NCI-H128 (cell line): Measurements from ENCODE around the gene CBX5.
"Not testable (repeated sequence)": the region's sequence is repeated elsewhere in the genome, so short reads cannot be mapped to it uniquely, and the experiment has no call there.

Experiments used
- DNase-seq: peaks from one replicate; lab custom pipeline; 2025; ENCODE audit not compliant: unreplicated experiment; lab: John Stamatoyannopoulos, UW

Gene CBX5

DNA sequence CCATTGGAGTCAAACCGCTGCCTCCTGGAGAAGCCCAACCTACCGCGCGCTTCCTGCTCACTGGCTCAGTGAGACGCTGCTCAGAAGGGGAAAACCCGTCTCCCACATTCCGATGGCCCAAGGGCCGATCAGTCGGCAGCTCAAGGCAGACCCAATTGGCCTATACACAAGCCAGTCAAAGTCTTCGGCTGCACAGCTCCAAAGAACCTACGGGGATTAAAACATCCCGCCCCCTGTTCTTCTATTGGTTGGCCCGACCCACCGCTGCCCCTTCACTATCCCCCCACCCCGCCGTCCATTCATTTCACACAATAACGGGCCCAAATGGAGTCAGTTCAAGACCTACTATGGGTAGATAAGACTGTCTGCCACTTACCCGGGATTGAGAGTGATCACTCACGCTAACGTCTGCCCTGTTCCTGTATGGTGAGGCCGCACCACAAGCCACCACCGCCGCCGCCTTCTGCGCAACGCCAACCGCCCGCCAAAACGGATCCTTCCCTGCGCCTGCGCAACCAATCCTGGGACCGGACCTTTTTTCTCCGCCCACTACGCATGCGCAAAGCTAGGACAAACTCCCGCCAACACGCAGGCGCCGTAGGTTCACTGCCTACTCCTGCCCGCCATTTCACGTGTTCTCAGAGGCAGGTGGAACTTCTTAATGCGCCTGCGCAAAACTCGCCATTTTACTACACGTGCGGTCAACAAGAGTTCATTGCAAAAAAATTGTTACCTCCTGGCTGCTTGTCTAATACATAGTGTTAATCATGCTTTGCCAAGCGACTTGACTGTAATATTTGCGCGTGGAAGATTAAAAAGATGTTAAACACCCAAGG is at the start of gene CBX5:
Gene CBX5, minus strand, starts transcription at position 491 of the 836 bp plus-strand sequence. CDS start 22,472 bp downstream, outside the sequence.
- DNase-seq = peak; percentile 99

DNA sequence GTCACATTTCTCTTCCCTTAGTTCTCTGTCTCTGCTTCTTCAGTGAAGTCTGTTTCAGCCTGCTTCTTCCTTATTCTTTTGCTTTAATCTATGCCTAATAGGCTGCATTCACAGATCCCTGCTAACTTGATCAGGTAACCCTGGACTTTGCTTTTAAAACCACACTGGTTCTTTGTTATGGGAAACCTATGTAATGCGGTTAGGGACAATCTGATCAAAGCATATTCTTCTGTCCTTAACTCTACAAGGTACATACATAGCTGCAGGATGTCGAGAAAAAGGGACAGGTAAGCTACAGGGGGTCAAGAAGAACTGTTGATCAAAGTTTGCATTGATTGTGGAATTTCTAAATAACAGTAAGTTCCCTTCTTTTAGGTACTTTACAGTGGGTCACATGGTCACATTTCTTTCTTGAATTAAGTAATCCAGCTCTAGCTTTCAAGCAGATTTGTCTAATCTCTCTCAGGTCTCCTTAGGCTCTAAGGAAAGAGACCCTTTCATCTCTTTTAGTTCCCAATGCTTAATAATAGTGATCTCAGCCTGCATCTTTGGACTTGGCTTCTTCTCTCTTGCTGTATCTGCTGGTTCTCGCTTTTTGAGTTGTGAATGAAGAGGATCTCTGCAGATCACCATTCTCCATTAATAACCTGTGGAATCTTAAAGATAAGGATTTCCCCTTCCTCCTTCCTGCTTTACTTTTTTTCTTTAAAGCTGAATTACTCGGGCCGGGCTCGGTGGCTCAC is 48.8 kb upstream of the CBX5 start:
- no peak for DNase-seq

DNA sequence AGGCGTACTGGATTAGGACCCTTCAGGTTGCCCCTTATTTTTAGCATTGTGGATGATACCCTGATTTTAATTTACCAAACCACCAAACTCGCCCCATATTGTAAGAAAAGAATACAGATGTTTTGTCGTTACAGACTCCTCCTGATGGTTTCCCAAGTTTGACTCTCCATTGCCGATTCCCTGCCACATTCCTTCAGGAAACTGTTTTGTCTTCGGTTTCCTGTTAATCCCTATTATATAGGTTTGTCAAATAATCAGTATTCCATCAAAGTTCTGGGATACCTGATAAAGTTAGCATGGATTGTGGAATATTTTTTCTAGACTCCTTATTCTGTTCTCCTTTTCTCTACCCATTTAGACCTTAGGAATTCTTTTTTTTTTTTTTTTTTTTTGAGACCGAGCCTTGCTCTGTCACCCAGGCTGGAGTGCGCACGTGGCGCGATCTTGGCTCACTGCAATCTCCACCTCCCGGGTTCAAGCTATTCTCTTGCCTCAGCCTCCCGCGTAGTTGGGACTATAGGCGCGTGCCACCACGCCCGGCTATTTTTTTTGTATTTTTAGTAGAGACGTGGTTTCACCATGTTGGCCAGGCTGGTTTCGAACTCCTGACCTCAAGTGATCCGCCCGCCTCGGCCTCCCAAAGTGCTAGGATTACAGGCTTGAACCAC is 45.7 kb upstream of the CBX5 start:
- DNase-seq = not testable (repeated sequence)

DNA sequence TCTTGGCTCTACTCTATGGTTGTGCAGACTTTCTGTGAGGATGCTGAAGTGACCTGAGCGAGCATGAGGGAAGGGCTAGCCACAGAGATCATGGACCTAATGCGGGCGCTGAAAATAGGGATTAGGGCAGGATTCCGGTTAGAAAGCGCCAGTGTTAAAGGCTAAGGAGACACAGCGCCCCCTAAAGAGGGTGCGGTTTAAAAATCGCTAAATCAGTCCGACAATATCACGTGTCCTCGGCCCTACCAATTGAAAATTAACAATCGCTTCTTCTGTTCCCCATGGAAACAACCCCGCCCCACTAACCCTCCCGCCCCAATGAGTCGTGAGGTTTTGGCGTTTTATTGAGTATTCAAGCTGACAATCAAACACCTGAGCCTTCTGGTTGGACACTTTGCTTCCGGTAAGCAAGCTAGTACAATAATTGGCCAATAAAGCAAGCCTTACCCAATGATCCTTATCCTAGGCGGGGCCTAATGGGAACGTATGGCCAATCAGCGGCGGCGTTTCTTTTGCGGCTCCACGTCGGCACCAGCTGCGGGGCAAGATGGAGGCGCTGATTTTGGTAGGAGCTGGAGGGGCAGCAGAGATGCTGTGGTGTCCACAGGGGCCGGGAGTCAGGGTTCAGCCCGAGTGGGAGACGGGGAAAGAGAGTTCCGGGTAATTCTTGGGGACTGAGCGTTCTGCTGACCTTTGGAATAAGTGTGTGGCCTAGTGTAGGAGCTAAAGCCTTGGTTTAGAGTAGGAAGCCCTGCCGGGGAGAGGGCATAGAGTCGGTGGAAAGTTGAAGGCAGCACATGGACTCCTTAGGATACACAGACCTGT is 44.9 kb upstream of the CBX5 start, which contains the start of gene COPZ1:
Gene COPZ1, plus strand, starts transcription at position 515 of the 825 bp plus-strand sequence. Its CDS starts 33 bp downstream, at position 548.
- peak; percentile 97 for DNase-seq

DNA sequence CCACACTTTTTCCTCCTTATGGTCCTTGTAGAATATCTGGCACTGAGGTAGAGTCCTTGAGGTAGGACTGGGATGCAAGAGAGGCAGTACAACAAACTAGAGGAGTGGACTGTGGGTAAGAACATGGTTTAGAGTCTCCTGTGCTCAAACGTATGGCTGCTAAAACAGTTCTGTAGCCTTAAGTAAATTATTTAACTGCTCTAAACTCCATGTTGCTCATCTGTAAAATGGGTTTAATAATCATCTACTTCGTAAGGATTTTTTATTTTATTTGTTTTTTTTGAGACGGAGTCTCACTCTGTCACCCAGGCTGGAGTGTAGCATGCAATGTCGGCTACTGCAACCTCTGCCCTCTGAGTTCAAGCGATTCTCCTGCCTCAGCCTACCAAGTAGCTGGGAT is 41.4 kb upstream of the CBX5 start:
- no peak for DNase-seq

DNA sequence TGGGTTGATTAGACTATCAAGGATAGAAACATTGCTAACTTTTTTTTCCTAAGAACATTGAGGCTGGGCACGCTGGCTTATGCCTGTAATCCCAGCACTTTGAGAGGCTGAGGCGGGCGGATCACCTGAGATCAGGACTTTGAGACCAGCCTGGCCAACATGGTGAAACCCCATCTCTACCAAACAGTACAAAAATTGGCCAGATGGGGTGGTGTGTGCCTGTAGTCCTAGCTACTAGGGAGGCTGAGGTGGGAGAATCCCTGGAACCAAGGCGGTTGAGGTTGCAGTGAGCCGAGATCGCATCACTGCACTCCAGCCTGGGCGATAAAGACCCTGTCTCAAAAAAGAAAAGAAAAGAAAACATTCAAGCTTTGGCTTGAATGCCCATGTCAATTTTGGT is 32.4 kb upstream of the CBX5 start:
- DNase-seq = not testable (repeated sequence)

DNA sequence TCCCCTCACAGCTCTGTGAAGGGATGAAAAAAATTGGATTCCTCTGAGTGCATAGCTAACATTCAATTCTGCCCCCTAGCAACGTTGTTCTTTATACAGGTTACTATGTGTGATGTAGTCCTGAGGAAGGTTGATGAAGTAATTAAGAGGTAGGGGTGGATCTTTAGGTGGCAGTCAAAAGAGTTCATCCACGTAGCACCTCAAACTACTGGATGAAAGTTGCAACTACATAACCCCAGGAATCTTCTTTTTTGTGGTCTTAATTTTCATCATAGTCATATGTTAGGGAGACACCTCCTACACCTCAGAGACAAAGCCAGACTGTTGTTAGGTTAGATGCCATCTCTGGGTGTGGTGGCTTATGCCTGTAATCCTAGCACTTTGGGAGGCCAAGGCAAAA is 31.1 kb upstream of the CBX5 start:
- DNase-seq = no peak

DNA sequence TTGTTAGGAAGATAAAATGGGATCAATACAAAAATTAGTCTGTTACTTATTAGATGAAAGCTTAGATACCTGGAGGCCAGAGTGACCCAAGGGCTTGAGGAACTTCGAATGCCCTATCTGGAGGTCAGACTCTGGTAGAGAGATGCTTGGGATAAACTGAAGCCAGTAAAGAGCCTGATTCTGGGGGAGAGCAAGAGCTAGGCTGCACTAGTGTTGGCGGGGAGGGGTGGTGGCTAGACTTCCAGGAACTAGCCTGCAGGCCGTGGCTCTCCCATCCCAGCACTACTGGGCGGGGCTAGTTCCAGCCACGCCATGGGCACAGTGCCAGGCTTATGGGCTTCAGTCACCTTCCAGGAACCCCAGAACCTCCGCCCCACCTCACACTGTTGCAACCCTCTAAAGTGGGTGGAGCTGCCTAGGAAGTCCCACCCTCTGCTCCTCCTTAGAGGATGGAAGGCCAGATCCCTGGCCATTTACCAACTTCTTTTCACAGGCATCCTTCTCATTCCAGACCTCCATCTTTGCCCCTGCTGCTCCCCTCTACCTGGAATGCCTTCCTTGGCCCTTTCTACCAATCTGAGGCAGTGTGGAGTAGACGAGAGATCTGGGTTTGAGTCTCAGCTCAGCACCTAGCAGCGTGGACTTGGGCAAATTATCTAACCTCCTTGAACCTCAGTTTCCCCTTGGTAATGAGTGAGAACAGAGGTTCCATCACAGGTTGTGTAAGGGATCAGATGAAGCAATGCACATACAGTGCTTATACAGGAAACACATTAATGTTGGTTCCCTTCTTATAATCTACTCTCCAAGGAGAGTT is 27.2 kb upstream of the CBX5 start:
- DNase-seq = no peak

DNA sequence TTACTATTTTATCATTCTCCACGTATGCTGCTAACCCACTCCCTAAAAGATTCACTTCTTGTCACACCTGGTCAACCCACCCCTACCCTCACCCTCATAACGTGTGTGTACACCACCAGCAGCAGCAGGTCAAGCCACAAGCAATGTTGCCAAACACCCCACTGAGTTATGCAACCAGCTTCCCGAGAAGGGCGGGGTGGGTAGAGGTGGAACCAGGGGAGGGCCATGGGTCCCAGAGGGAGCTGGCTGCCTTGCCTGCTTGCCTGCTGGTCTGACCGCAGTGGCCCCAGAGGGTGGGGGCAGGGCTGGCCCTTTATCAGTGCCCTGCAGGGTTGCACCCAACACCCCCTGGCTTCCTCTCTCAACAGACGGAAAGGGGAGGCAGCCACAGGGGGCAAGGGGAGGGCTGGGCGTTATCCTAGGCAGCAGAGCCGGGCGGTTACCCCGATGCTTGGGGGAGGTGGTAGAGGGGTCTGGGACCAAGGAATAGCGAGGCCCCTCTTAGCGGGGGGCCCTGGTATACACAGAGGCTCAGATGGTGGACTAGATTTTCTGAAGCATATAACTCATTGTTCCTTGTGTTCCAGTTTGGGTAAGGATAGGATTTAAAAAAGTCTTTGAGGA is 24.4 kb upstream of the CBX5 start:
- DNase-seq = no peak

DNA sequence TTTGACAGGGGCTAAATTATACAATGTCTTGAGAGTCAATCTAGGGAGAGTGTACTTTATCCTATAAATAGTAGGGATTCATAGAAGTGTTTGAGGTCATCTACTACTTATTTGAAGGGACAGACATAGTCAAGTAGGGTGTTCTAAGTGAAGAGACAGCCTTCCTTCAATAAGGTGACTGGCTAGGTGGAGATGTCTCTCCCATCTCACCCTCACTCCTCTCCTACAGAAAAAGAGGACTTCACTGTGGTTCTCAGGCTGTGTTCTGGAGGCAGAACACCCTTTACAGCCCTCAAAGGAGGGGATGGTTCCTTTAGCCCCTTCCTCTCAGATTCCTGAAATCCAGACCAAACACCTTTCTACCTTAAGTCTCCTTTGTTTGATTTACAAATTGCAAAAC is 23.7 kb upstream of the CBX5 start:
- no peak for DNase-seq

DNA sequence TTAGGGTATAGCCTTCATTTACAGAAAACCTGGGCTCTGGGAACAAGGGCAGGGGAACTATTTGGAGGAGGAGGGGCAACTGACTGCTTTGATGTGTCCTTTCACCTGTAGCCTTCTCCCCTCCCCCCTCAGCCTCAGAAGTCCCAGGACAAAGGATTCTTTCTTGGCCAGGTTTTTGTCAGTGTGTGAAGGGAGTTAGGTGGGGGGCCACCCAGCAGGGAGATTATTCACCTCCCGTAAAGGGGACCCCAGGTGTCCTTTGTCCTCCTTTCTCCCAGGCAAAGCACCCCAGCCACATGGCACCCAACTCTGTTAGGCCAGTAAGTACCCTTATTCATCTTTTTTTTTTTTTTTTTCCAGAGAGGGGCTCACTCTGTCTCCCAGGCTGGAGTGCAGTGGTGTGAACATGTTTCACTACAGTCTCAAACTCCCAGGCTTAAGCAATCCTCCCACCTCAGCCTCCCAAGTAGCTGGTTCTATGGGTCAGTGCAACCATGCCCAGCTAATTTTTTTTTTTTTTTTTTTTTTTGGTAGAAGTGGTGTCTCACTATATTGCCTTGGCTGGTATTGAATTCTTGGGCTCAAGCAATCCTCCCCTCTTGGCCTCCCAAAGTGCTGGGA is 21.6 kb upstream of the CBX5 start:
- no peak for DNase-seq

DNA sequence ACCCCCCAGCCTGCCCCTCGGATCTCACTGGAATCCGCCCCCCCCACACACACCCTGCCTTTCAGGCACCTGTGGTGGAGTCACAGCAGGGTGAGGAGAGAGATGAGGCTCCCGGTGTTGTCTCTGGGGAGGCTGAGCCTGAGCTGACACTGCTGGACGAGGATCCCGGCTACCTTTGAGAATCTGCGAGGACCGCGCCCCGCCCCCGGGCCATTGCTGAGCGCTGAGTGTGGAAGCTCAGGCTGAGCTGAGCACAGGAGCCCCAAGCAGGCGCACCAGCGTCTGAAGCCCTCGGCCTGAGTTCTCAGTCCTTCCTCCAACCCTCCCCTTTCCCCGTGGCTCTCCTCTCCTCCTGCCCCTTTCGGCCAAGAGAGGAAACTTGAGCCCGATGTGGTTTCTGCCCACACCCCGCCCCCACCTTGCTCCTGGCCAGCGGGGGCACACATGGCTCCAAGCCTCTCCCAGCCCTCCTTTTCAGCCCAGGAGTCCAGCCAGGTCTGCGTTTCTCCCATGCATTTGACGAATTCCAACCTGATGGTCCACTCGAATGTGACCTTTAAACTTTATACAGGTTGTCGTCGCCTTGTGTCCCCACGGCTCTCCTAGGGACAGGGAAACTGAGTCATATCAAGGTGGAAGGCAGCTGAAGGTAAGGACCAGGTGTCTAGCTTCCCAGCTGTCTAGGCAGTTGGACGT is 21.0 kb upstream of the CBX5 start, which contains the start of gene NFE2:
Gene NFE2, minus strand, starts transcription at position 284 of the 696 bp plus-strand sequence. CDS start 5,767 bp downstream, outside the sequence.
- peak; percentile 20 for DNase-seq

DNA sequence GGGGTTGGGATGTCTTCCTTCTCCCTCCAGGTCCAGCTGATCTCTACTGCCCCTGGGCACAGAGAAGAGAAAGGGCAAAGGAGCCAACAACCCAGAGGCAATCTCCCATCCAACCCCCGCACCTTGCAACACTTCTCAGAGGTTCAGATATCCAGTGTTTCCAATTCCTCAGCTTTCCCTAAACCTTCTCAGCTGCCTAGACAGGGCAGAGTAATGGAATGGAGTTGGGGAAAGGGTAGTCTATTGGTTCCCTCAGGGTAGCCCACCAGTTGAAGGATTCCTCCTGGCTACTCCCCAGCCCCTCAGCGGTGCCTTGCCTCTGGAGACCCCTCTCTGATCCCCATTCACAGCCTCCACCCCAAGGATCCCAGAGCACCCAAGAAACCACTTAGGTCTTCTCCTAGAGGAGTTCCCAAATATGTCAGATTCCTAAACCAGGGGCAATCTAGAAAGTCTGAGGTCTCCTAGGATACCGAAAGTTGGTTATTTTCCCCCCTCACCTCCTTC is 20.4 kb upstream of the CBX5 start:
- no peak for DNase-seq

DNA sequence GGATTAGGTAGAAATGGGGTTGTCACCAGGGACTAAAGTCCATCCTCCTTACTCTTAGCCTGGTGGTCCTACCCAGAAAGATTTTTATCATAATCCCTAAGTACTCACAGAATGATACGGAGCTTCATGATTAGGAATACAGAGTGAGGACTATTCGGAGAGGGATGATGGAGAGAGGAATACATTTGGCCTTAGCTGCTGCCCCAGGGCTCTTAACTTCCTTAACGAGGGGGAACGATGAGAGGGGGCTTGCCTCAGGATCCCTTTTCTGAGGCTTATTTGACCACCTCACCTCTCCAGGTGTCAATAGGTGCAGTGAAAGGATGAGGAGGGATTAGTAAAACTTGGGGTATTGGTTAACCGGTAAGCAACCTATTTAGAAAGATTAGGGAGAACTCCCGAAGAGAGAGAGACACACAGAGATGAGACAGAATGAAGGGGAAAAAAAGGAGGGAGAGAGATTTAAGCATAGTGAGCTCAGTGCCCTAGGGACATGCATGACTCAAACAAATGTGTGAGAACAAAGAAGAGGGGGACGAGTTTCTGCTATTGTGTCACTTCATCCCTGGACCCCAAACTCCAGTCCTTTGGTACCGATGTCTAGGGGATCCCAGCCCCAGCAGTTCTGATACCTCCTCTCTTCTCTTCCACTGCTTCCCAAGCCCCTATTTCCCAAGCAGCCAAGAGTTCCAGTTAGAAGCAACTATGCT is 19.7 kb upstream of the CBX5 start:
- DNase-seq = no peak

DNA sequence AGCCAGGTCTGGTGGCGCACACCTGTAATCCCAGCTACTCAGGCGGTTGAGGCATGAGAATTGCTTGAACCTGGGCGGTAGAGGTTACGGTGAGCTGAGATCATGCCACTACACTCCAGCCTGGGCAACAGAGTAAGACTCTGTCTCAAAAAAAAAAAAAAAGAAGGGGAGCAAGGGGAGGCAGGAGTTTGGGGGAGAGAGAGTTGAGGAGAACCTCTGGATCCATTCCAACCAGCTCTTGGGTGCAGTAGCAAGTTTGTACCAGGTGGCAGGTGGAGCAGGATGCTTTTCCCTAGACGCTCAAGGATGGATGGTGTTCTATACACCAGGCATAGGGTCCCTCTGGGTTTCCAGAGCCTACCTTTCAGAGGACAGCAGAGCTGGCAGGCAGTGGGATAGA is 19.0 kb upstream of the CBX5 start:
- no peak for DNase-seq

DNA sequence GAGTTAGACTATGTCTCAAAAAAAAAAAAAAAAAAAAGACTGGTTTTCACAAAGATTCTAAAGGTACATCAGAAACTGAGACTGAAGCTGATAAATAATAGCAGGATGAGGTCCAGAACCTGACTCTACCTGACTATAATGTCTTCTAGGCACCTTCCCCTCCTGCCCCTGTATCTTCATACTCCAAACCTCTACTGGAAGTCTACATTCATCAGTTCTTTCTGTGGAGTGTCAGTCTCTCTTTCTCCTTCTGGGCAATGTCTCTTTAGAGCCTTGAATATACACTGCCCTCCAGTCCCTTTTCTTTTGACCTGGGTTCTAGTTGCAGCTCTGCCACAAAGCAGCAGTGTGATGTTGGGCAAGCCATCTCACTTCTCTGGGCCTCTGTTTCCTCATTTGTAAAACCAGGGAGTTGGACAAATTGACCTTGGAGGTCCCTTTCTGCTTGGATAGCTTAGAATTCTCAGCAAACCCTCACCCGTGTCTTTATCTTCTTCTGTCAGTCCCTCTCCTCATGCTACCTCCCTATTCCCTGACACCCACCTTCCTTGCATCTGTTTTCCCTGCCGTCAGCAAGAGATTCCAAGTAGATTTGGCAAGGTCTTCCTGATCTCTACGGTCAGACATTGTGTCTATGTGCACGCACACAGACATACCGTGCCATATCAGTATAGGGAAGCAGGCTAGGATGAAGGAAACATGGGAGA is 16.6 kb upstream of the CBX5 start:
- no peak for DNase-seq
